T-helper 1 cell treated with Interleukin-12 subunit alpha and Interleukin-12 subunit beta and Interleukin-4 antibody, amounts not matched to agents 30 ng/mL and 1 ng/mL, for 36 hours (primary cell): ENCODE measurements around the gene NWD2. TPM values are rescaled to one million over a fixed set of nuclear protein-coding genes. Genes with fewer than 3 reads are reported as not detected.
"Not testable (repeated sequence)": the region's sequence is repeated elsewhere in the genome, so short reads cannot be mapped to it uniquely, and the experiment has no call there.

Source experiments
- intact Hi-C: fragments of 100-400 bp; cut with micrococcal nuclease; formaldehyde crosslinking; loops from one replicate; pipeline ENCODE4 v1.15.1; 2024
- total RNA-seq: library from RNA; stranded (reverse); gene quantifications from 2 replicates; pipeline ENCODE4 v1.2.3, GENCODE V29; 2022

Gene NWD2
- total RNA-seq, 1 donor from 2014 or later: not detected

DNA sequence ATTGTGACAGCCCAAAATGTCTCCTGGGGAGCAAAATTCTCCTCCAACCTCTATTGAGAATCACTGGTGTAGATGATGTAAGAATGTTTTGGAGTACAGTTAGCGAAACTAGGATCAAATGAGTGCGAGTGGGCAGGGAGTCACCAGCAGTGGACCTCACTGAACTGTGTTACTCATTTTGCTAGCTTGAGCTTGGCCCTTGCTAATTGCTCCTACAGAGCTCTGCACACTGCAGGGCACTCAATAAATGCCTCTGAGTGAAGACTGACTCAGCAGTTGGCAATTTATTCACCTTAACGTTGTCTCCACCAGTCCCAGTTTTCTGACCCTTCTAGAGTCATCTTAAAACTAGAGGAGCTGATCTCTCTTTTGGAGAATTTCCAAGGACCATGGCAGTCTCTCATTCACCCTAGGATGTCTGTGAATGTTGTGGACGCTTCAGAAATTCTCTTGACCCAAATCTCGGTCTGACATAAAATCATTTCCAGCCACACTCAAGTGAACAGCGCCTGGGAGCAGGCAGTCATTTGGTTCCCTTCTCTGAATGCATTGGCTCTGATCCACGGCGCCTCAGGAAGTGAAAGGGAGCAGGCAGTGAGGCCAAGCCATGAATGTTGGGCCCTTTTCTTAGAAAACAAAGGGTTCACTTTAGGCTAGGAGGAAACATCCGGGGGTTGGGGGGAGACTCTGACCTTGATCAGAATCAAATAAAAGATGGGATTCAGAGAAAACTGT, 148.1 kb downstream of the NWD2 start:
- intact Hi-C loops: no loop called here

- intact Hi-C loops: no loop called here
Measured at GRCh38 chr4:37393321-37393720, 148.8 kb downstream of the NWD2 start.

GRCh38 chr4:37393889-37394288, 149.3 kb downstream of the NWD2 start:
- intact Hi-C loops: no loop called here

- intact Hi-C loops: no loop called here
Measured at GRCh38 chr4:37397505-37397904, 153.0 kb downstream of the NWD2 start.

DNA sequence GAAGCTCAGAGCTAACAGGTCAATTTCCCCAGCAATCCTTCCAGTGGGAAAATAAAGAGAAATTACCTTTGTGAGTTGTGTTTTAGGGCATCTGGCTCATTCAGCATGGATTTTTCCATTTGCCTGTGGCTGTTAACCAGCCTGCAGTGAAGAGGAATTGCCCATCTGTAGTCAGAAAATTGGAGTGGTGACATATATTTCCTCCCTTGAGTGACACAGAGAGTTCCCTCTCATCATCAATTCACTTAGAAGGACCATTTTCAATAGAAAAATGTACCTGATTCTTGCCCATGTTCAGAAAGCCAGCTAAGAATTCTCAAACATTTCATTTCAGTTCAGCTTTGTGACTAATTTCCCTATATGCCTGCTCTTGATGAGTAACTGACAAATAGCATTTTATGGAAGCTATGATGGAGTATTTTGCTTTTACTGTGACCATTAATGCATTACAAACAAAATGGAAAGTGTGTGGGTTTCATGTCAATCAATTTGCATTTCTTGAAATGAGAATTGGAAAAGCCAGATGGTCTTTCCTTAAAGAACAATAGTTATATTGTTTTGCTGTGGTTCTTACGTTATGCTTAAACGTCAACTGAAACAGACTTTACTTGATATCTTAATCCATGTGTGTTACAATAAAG, 155.8 kb downstream of the NWD2 start:
- intact Hi-C loops: no loop called here

DNA sequence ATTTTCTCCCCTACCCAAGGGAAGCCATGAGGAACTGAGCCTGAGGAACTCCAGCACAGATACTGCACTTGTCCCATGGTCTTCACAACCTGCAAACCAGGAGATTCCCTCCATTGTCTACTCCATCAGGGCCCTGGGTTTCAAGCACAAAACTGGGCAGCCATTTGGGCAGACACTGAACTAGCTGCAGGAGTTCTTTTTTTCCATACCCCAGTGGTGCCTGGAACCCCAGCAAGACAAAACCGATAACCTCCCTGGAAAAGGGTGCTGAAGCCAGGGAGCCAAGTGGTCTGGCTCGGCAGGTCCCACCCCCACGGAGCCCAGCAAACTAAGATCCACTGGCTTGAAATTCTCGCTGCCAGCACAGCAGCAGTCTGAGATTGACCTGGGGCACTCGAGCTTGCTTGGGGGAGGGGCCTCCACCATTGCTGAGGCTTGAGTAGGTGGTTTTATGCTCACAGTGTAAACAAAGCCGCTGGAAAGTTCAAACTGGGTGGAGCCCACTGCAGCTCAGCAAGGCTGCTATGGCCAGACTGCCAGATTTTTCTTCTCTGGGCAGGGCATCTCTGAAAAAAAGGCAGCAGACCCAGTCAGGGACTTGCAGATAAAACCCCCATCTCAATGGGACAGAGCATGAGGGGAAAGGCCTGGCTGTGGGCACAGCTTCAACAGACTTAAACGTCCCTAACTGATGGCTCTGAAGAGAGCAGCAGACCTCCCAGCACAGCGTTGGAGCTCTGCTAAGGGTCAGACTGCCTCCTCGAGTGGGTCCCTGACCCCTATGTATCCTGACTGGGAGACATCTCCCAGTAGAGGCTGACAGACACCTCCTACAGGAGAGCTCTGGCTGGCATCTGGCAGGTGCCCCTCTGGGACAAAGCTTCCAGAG, 163.6 kb downstream of the NWD2 start:
- intact Hi-C loops: not testable (repeated sequence)

GRCh38 chr4:37413612-37414011, 169.1 kb downstream of the NWD2 start:
- intact Hi-C loops: not testable (repeated sequence)

GRCh38 chr4:37415845-37416369, 171.4 kb downstream of the NWD2 start:
- intact Hi-C loops: no loop called here

DNA sequence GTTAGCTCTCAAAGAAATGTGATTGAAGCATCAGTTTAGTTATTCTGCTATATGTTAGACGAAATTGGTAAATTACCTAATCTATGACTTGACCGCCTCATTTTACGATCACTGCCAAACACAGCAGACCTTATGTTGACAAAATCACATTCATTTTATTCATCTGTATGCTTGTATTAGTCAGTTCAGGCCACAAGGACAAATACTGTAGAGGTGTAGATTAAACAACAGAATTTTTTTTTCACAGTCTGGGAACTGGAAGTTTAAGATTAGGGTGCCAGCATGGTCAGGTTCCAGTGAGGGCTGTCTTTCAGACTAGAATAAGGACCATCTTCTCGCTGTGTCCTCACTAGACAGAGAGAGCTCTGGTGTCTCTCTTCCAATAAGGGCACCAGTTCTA, 177.1 kb downstream of the NWD2 start:
- intact Hi-C loops: no loop called here

DNA sequence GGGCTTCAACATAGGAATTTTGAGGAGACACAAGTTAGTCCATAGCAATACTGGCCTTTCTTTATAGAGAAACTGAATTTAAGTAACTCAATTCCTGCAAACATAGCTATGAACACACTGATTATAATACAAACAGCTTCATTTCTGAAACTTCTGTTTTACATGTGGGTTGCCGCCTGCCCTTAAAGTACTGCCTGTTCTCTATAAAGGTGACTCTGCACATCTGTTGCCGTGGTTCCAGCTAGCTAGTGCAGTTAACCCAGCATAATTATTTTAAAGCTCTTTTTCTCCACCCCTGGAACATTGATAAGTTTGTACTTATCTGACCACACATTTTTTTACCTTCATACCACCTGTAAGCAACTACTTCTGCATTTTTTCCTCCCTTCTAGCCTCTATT, 177.6 kb downstream of the NWD2 start:
- intact Hi-C loops: no loop called here

DNA sequence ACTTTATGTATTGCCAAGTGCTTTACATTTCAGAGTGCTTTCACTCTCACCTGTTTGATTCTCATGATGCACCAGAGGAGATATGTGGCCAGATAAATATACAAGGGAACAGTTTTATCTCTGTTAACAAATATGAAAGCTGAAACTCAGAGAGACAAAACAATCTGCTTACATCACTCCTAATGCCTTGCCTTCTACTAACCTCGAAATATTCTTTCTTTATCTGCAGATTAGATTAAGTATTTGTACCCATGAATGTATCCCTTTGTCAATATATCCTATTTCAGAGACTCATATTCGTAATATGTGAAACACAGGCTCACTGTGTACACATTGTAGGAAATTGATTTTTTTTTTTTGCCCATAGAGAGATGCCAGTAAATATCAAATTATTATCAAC, 178.1 kb downstream of the NWD2 start:
- intact Hi-C loops: no loop called here

GRCh38 chr4:37423310-37423709, 178.8 kb downstream of the NWD2 start:
- intact Hi-C loops: no loop called here

DNA sequence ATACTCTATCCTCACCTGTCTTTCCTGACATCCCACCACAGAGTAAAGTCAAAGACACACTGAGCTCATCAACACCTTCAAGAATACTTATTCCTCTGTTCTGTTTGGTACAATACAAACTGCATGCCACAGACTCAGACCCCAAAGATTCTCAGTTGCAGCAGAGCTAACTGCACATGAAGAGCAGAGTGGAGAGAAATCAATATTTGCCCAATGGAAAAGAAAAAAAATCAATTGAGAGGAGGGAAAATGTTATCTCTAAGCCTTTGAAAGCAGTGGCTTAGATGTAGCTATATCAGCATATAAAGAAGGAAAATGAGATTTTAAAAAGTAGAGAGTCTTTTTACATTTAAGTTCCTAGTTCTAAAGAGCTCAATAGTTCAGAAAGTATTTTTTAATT, 180.2 kb downstream of the NWD2 start:
- intact Hi-C loops: no loop called here

DNA sequence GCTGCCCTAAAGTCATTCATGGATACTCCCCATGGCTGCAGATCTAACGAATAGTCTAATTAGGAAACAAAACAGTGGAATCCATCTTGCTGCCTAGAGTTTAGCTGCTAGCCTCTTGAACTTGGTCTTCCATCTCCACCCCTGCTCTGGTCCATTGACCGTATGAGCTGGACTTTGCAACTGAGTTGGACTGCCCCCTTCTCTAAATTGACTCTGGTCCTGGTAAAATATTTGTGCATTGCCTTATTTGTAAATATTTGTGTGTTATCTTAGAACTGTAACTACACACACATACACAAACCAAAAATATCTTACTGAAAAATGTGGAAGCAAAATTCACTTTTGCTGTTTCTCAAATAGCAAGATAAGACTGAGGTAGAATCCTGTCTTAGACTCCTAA, 181.3 kb downstream of the NWD2 start:
- intact Hi-C loops: no loop called here

GRCh38 chr4:37427193-37427592, 182.7 kb downstream of the NWD2 start:
- intact Hi-C loops: no loop called here

DNA sequence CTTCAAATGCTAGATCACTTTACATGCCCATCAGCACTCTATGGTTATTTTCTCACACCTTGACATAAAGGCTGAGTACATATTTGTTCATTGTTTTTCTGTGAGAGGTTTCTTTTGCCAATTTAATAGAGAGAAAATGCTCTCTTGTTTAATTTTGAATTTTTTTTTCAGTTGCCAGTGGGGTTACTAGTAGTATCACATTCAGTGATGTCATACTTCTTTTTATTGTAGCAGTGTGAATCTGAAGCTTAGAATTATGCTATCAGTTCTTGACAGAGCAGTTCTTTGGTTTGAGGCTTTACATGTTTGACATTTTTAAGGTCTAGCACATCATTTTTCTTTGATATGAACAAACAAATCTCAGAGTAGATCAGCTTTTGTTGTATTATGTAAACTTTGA, 185.4 kb downstream of the NWD2 start:
- intact Hi-C loops: no loop called here

GRCh38 chr4:37430718-37431416, 186.3 kb downstream of the NWD2 start:
- intact Hi-C loops: no loop called here

DNA sequence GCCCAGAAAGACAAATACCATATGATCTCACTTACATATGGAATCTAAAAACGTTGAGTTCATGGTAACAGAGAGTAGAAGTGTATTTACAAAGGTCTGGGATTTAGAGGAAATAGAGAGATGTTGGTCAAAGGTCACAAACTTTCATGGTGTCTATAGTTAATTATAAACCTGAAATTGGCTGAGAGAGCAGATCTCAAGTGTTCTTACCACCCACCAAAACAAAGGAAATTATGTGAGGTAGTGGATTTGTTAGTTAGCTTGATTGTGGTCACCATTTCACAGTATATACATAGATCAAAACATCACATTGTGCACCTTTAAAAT, 186.8 kb downstream of the NWD2 start:
- intact Hi-C loops: no loop called here

- intact Hi-C loops: no loop called here
Measured at GRCh38 chr4:37434469-37434868, 189.9 kb downstream of the NWD2 start.

GRCh38 chr4:37436546-37436945, 192.0 kb downstream of the NWD2 start:
- intact Hi-C loops: no loop called here

GRCh38 chr4:37437163-37437562, 192.6 kb downstream of the NWD2 start:
- intact Hi-C loops: no loop called here
